Right cardiac atrium (tissue), 5 donors: ENCODE measurements around the gene C10orf143. TPM values are rescaled to one million over a fixed set of nuclear protein-coding genes. Genes with fewer than 3 reads are reported as not detected.
A peak's percentile ranks its signal among the peaks of the same experiment; 100 is the strongest.

Source experiments
- ATAC-seq, 2 donors: fragments of 200-7000 bp; cut with Tn5 transposase; one replicate each; pipeline versions ENCODE4 v1.8.0 to v1.9.1; 2020; ENCODE audit warnings: moderate library complexity in 2 of 2, mild to moderate bottlenecking in 1 of 2
- DNase-seq, 3 donors: peaks; one replicate each; pipeline ENCODE4 v3.0.0-alpha.2; 2020
- H3K27ac ChIP-seq: one replicate; pipeline ENCODE4 v1.5.1; 2013; ENCODE audit warnings: mild to moderate bottlenecking, low read length, control low read depth, moderate library complexity
- H3K27me3 ChIP-seq: one replicate; pipeline ENCODE4 v1.6.1; 2013; ENCODE audit not compliant: control insufficient read depth, insufficient read depth
- H3K4me1 ChIP-seq: one replicate; pipeline ENCODE4 v1.6.1; 2013; ENCODE audit warnings: low read length; ENCODE audit not compliant: control insufficient read depth, insufficient read depth
- H3K4me3 ChIP-seq: one replicate; pipeline ENCODE4 v1.5.1; 2013; ENCODE audit warnings: low read length, control low read depth
- H3K9me3 ChIP-seq: one replicate; pipeline ENCODE4 v1.6.1; 2013; ENCODE audit warnings: low read length; ENCODE audit not compliant: control insufficient read depth
- WGBS: extraction: QIAGEN DNeasy Blood & Tissue Kit; methylation state at CpG from one replicate; pipeline ENCODE4 v1.1.7; 2013; 5-methylcytosine and 5-hydroxymethylcytosine counted together
- intact Hi-C, 4 donors: fragments of 100-400 bp; cut with DNase I; formaldehyde crosslinking; loops; one replicate each; pipeline versions ENCODE4 v1.11.0 to v1.14.0; 2022 to 2023
- polyA plus RNA-seq: library from polyadenylated mRNA; stranded (reverse); fragments of 200-250 nt; gene quantifications from one replicate; pipeline ENCODE4 v1.2.3, GENCODE V29; 2013
- total RNA-seq, 4 donors: library from RNA; stranded (reverse); fragmentation: NEBNext Ultra II Directional; extraction: Animal tissue kit (Norgen Biotek cat#: 25700); gene quantifications; one replicate each; pipeline ENCODE4 v1.2.1, GENCODE V29; 2021
- donor health status: healthy with polysubstance abuse.
- donor health status: DM: no; HTN: yes; CAD: no.
- donor health status: DM: no; HTN: no; CAD: no.
- donor health status: DM: no; HTN: yes; CAD: no; lungs with severe emphysema.
- donor health status: DM: yes; HTN: yes; CAD: no.

C10orf143 gene
- total and polyA plus RNA-seq, 5 donors = 1.7 to 4.0 (median 2.4) TPM

- Histone ChIP-seq H3K27me3 (no peaks in the 10 kb centered on the region), H3K27ac (no peak overlapping the region), H3K9me3 (no peaks in the 10 kb centered on the region), H3K4me1 (no peaks in the 10 kb centered on the region), H3K4me3 (no peak overlapping the region)
- peak in 1 of 2 donors; percentile 22 for ATAC-seq
- DNase-seq = no peak
- WGBS = 89% methylated on average over 9 of the region's 9 CpGs
- intact Hi-C loops = no loop called here
Observed at GRCh38 chr10:130052193-130052592, 58.4 kb downstream of the C10orf143 start.

GRCh38 chr10:130050721-130051120 lies 59.9 kb downstream of the C10orf143 start:
- Histone ChIP-seq H3K27ac (no peak overlapping the region), H3K4me1 (no peaks in the 10 kb centered on the region), H3K27me3 (no peaks in the 10 kb centered on the region), H3K9me3 (no peaks in the 10 kb centered on the region), H3K4me3 (no peak overlapping the region)
- ATAC-seq = no peak
- WGBS = 84% methylated on average over 12 of the region's 12 CpGs
- no peak for DNase-seq
- intact Hi-C loops = no loop called here

- no peak overlapping the region for H3K4me3 ChIP-seq
- H3K9me3 ChIP-seq = no peaks in the 10 kb centered on the region
- H3K27me3 ChIP-seq = no peaks in the 10 kb centered on the region
- no peaks in the 10 kb centered on the region for H3K4me1 ChIP-seq
- WGBS = 85% methylated on average over 12 of the region's 12 CpGs
- no peak for DNase-seq
- intact Hi-C loops = no loop called here
- no peak overlapping the region for H3K27ac ChIP-seq
- no peak for ATAC-seq
Observed at GRCh38 chr10:130049987-130050386, 60.6 kb downstream of the C10orf143 start.

GRCh38 chr10:130049244-130049643 lies 61.4 kb downstream of the C10orf143 start:
- Histone ChIP-seq H3K9me3 (no peaks in the 10 kb centered on the region), H3K27me3 (no peaks in the 10 kb centered on the region), H3K27ac (no peak overlapping the region), H3K4me3 (no peak overlapping the region), H3K4me1 (no peaks in the 10 kb centered on the region)
- intact Hi-C loops = no loop called here
- ATAC-seq (no peak), DNase-seq (no peak)
- WGBS = 93% methylated on average over 12 of the region's 12 CpGs

GRCh38 chr10:130048081-130048480 lies 62.5 kb downstream of the C10orf143 start:
- intact Hi-C loops = no loop called here
- WGBS = 68% methylated on average over 3 of the region's 3 CpGs
- ATAC-seq = no peak
- DNase-seq = no peak
- H3K27ac ChIP-seq = no peak overlapping the region
- H3K9me3 ChIP-seq = no peaks in the 10 kb centered on the region
- H3K4me1 ChIP-seq = no peaks in the 10 kb centered on the region
- H3K4me3 ChIP-seq = no peak overlapping the region
- H3K27me3 ChIP-seq = no peaks in the 10 kb centered on the region

- H3K27me3 ChIP-seq = no peaks in the 10 kb centered on the region
- no peaks in the 10 kb centered on the region for H3K4me1 ChIP-seq
- DNase-seq (no peak), ATAC-seq (no peak)
- 74% methylated on average over 10 of the region's 10 CpGs for WGBS
- intact Hi-C loops = no loop called here
- H3K27ac ChIP-seq = no peak overlapping the region
- H3K9me3 ChIP-seq = no peaks in the 10 kb centered on the region
- no peak overlapping the region for H3K4me3 ChIP-seq
Observed at GRCh38 chr10:130047336-130047735, 63.3 kb downstream of the C10orf143 start.

- DNase-seq = no peak
- Histone ChIP-seq H3K4me1 (no peaks in the 10 kb centered on the region), H3K9me3 (no peaks in the 10 kb centered on the region), H3K4me3 (no peak overlapping the region), H3K27ac (no peak overlapping the region), H3K27me3 (no peaks in the 10 kb centered on the region)
- WGBS = 83% methylated on average over 22 of the region's 22 CpGs
- ATAC-seq = no peak
- intact Hi-C loops = no loop called here
Observed at GRCh38 chr10:130046591-130046990, 64.0 kb downstream of the C10orf143 start.

- intact Hi-C loops = no loop called here
- Histone ChIP-seq H3K27me3 (no peaks in the 10 kb centered on the region), H3K4me1 (no peaks in the 10 kb centered on the region), H3K9me3 (no peaks in the 10 kb centered on the region), H3K27ac (no peak overlapping the region), H3K4me3 (no peak overlapping the region)
- WGBS = 93% methylated on average over 43 of the region's 43 CpGs
- peak in 1 of 2 donors; percentile 27 for ATAC-seq
- no peak for DNase-seq
Observed at GRCh38 chr10:130045801-130046321, 64.8 kb downstream of the C10orf143 start.

- H3K4me3 ChIP-seq = no peak overlapping the region
- 52% methylated on average over 30 of the region's 30 CpGs for WGBS
- DNase-seq (no peak), ATAC-seq (no peak)
- no peak overlapping the region for H3K27ac ChIP-seq
- H3K27me3 ChIP-seq = no peaks in the 10 kb centered on the region
- intact Hi-C loops = no loop called here
- H3K4me1 ChIP-seq = no peaks in the 10 kb centered on the region
- H3K9me3 ChIP-seq = no peaks in the 10 kb centered on the region
Observed at GRCh38 chr10:130045091-130045652, 65.5 kb downstream of the C10orf143 start.

- Histone ChIP-seq H3K4me1 (no peaks in the 10 kb centered on the region), H3K27ac (no peak overlapping the region), H3K9me3 (no peaks in the 10 kb centered on the region), H3K27me3 (no peaks in the 10 kb centered on the region), H3K4me3 (no peak overlapping the region)
- DNase-seq (no peak), ATAC-seq (no peak)
- intact Hi-C loops = no loop called here
- WGBS = 75% methylated on average over 17 of the region's 17 CpGs
Observed at GRCh38 chr10:130044067-130045061, 66.3 kb downstream of the C10orf143 start.

GRCh38 chr10:130043491-130043890 lies 67.1 kb downstream of the C10orf143 start:
- Histone ChIP-seq H3K27ac (no peak overlapping the region), H3K27me3 (no peaks in the 10 kb centered on the region), H3K9me3 (no peaks in the 10 kb centered on the region), H3K4me3 (no peak overlapping the region), H3K4me1 (no peaks in the 10 kb centered on the region)
- WGBS = 68% methylated on average over 8 of the region's 8 CpGs
- ATAC-seq (no peak), DNase-seq (no peak)
- intact Hi-C loops = no loop called here
